Endothelial cell of umbilical vein (primary cell): ENCODE data around the gene TSPEAR. TPM values are rescaled to one million over a fixed set of nuclear protein-coding genes. Genes with fewer than 3 reads are reported as not detected.

Experiments used
- BruUV-seq: library from RNA; stranded (reverse); fragments of 400-500 nt; replicated peaks from 2 replicates; lab custom pipeline; 2021; lab: Mats Ljungman, UMichigan
- CTCF ChIA-PET: fragments of 300-600, 350-600 bp; sonication (Branson Sonifier 250); formaldehyde crosslinking; loops from one replicate; lab custom pipeline; 2021; ENCODE audit warnings: antibody characterized with exemption, inconsistent platforms; lab: Charles Lee
- POLR2A ChIA-PET: fragments of 300-600, 350-600 bp; sonication (Branson Sonifier 250); formaldehyde crosslinking; loops from one replicate; lab custom pipeline; 2021; ENCODE audit warnings: antibody characterized with exemption, inconsistent platforms; lab: Charles Lee
- DNase-seq: peaks from one replicate; pipeline ENCODE4 v3.0.0-alpha.2; 2011; ENCODE audit warnings: low read depth, low spot score
- FAIRE-seq: peaks from 2 replicates; lab custom pipeline; 2011; peaks lifted over from hg19 to GRCh38; lab: Jason Lieb, UNC
- H2AFZ ChIP-seq: 2 replicates; pipeline ENCODE4 v1.6.0; 2012; ENCODE audit warnings: low read depth, low read length, control low read depth, inconsistent platforms
- H3K27ac ChIP-seq: 2 replicates; pipeline ENCODE4 v1.5.1; 2011; ENCODE audit warnings: low read depth, mild to moderate bottlenecking, control low read depth, low read length, moderate library complexity; ENCODE audit not compliant: insufficient read depth
- H3K27me3 ChIP-seq, 2 experiments: 2 replicates each; pipeline versions ENCODE4 v1.6.0 to v1.6.1; 2011; ENCODE audit warnings: low read length in 2 of 2, mixed read lengths in 1 of 2; ENCODE audit not compliant: control insufficient read depth in 2 of 2, insufficient read depth in 2 of 2
- H3K36me3 ChIP-seq, 2 experiments: 2 replicates in 1 of 2; 3 replicates in 1 of 2; pipeline ENCODE4 v1.5.1; 2011; ENCODE audit warnings: low read length in 2 of 2, mild to moderate bottlenecking in 1 of 2, moderate library complexity in 1 of 2; ENCODE audit not compliant: control insufficient read depth in 2 of 2, insufficient read depth in 2 of 2; ENCODE audit errors: extremely low read depth in 1 of 2
- H3K4me1 ChIP-seq: 3 replicates; pipeline ENCODE4 v1.5.1; 2011; ENCODE audit warnings: mild to moderate bottlenecking, low read length; ENCODE audit not compliant: control insufficient read depth, insufficient read depth; ENCODE audit errors: extremely low read depth
- H3K4me2 ChIP-seq: 2 replicates; pipeline ENCODE4 v1.6.1; 2011; ENCODE audit warnings: low read length, control low read depth, mixed read lengths; ENCODE audit not compliant: insufficient read depth
- H3K4me3 ChIP-seq, 3 experiments: fragments of 200-600 bp in 1 of 3; sonication (generic), shearing (Covaris generic) in 1 of 3; replicated peaks in 1 of 3; 2 replicates each; pipeline ENCODE4 v1.5.1; 2011 to 2016; ENCODE audit warnings: control low read depth in 3 of 3, low read length in 3 of 3, mild to moderate bottlenecking in 2 of 3, inconsistent platforms in 1 of 3, low read depth in 1 of 3, moderate library complexity in 1 of 3; ENCODE audit not compliant: insufficient read depth in 1 of 3
- H3K79me2 ChIP-seq: 2 replicates; pipeline ENCODE4 v1.6.0; 2012; ENCODE audit warnings: low read length, inconsistent platforms; ENCODE audit not compliant: control insufficient read depth, insufficient read depth
- H3K9ac ChIP-seq: replicated peaks from 2 replicates; pipeline ENCODE3; 2011; ENCODE audit warnings: low read length, control low read depth; ENCODE audit not compliant: insufficient read depth; ENCODE audit errors: extremely low read depth
- H3K9me1 ChIP-seq: replicated peaks from 3 replicates; pipeline ENCODE4 v1.6.0; 2011; ENCODE audit warnings: mild to moderate bottlenecking, low read length; ENCODE audit not compliant: control insufficient read depth, insufficient read depth; ENCODE audit errors: extremely low read depth
- H3K9me3 ChIP-seq: replicated peaks from 2 replicates; pipeline ENCODE4 v1.5.1; 2012; ENCODE audit warnings: low read length, inconsistent platforms; ENCODE audit not compliant: control insufficient read depth, insufficient read depth
- H4K20me1 ChIP-seq: replicated peaks from 2 replicates; pipeline ENCODE3; 2011; ENCODE audit warnings: mild to moderate bottlenecking, low read length; ENCODE audit not compliant: control insufficient read depth, insufficient read depth; ENCODE audit errors: extremely low read depth
- FOS ChIP-seq: IDR thresholded peaks from 2 replicates; pipeline ENCODE4 v1.6.1; 2011; ENCODE audit warnings: mild to moderate bottlenecking, low read length, moderate library complexity, borderline replicate concordance; ENCODE audit not compliant: insufficient read depth
- GATA2 ChIP-seq: IDR thresholded peaks from 2 replicates; pipeline ENCODE4 v1.7.0; 2011; ENCODE audit warnings: low read depth, mild to moderate bottlenecking, moderate library complexity, mixed read lengths, low read length; ENCODE audit not compliant: insufficient read length, insufficient read depth
- dilution Hi-C: fragments of 300-500 bp; cut with MboI; formaldehyde crosslinking; loops from one replicate; pipeline ENCODE4 v1.15.0; 2019; ENCODE audit warnings: low sequenced_read_pairs; ENCODE audit not compliant: extremely low pct_ligation_motif_present
- intact Hi-C: fragments of 100-400 bp; cut with micrococcal nuclease; formaldehyde crosslinking; loops from one replicate; pipeline ENCODE4 v1.10.0; 2022
- polyA plus RNA-seq, 4 experiments: library from polyadenylated mRNA; depleted of rRNA in 3 of 4; stranded (reverse) in 3 of 4; unstranded in 1 of 4; fragments of >200 nt; gene quantifications; 2 replicates each; pipeline versions ENCODE4 v1.2.1 to v1.2.3, GENCODE V29; 2011 to 2012; ENCODE audit warnings: missing spikeins in 1 of 4
- total RNA-seq: library from RNA; stranded (reverse); gene quantifications from 2 replicates; pipeline ENCODE4 v1.2.3, GENCODE V29; 2021
- TF ChIP-seq, protein P1 (sequence below), 2 donors: IDR thresholded peaks; 1 replicate in 1 of 2; 2 replicates in 1 of 2; pipeline ENCODE4 v1.5.1; 2011; ENCODE audit warnings: low read length in 2 of 2, mild to moderate bottlenecking in 2 of 2, moderate library complexity in 2 of 2, control low read depth in 1 of 2, inconsistent platforms in 1 of 2, low read depth in 1 of 2; ENCODE audit not compliant: insufficient read depth in 1 of 2; ENCODE audit errors: extremely low read depth in 1 of 2

Gene TSPEAR
- total and polyA plus RNA-seq, 2 donors (not counting 3 experiments of a cell fraction or from before 2014, with no cell fraction given) = 0.01 TPM; not detected in 1

DNA sequence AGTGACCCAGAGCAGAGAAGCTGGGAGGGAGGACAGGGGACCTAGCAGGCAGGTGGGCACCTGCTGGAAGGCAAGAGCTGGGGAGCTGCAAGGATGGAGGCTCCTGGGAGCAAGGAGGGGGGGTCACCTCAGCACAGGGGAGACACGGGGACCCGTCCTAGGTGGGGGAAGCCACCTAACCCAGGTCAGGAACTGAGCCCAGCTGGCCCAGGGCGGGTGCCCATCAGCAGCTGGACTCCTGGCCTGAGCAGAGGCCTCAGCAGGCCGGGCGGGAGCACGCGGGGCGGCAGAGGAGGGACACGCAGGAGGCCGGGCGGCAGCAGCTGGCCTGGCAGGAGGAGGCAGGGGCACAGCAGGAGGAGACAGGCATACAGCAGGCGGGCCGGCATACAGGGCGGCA is 172.3 kb downstream of the TSPEAR start:
- no peak overlapping the region for H2AFZ ChIP-seq
- no peak for DNase-seq
- ChIA-PET POLR2A (no interaction called here), CTCF (interaction anchor here (1.3 kb wide), 1 partner anchor 29 kb away, joined by 5 read pairs; no protein-coding TSS in a partner anchor)
- intact Hi-C loops = no loop called here
- no peaks in the 10 kb centered on the region for H3K9me3 ChIP-seq
- no peaks in the 10 kb centered on the region for H3K36me3 ChIP-seq
- no peak for FAIRE-seq
- dilution Hi-C loops = no loop called here
- no TSS peak for BruUV-seq
- no peak for TF ChIP-seq FOS
- no peak for TF ChIP-seq GATA2
- TF ChIP-seq, protein P1, sequence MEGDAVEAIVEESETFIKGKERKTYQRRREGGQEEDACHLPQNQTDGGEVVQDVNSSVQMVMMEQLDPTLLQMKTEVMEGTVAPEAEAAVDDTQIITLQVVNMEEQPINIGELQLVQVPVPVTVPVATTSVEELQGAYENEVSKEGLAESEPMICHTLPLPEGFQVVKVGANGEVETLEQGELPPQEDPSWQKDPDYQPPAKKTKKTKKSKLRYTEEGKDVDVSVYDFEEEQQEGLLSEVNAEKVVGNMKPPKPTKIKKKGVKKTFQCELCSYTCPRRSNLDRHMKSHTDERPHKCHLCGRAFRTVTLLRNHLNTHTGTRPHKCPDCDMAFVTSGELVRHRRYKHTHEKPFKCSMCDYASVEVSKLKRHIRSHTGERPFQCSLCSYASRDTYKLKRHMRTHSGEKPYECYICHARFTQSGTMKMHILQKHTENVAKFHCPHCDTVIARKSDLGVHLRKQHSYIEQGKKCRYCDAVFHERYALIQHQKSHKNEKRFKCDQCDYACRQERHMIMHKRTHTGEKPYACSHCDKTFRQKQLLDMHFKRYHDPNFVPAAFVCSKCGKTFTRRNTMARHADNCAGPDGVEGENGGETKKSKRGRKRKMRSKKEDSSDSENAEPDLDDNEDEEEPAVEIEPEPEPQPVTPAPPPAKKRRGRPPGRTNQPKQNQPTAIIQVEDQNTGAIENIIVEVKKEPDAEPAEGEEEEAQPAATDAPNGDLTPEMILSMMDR (IDR thresholded peaks at IDR 0.05; ENCODE audit: extremely low read depth in 1 of 2, insufficient read depth in 1 of 2, low read depth in 1 of 2, low read length in 2 of 2) = no peak
- no peak overlapping the region for H3K27ac ChIP-seq
- H3K9ac ChIP-seq = no peak overlapping the region
- H3K4me1 ChIP-seq = no peaks in the 10 kb centered on the region
- no peak overlapping the region for H3K4me3 ChIP-seq
- no peaks in the 10 kb centered on the region for H3K79me2 ChIP-seq
- peaks cover 0 to 15% of the 10 kb centered on the region in 2 experiments for H3K27me3 ChIP-seq
- no peaks in the 10 kb centered on the region for H4K20me1 ChIP-seq
- no peaks in the 10 kb centered on the region for H3K9me1 ChIP-seq
- H3K4me2 ChIP-seq = no peak overlapping the region
